Neural cell (in vitro differentiated cells): ENCODE results near the gene GMEB2. TPM values are rescaled to one million over a fixed set of nuclear protein-coding genes. Genes with fewer than 3 reads are reported as not detected.

Experiments
- H2AFZ ChIP-seq: fragments of 200-600, 300-800 bp; sonication (generic), shearing (Covaris generic); 2 replicates; pipeline ENCODE4 v1.6.0; 2014; ENCODE audit warnings: low read depth, mild to moderate bottlenecking, antibody characterized with exemption, low read length, moderate library complexity
- H3F3A ChIP-seq: fragments of 200-600 bp; shearing (Covaris generic); 2 replicates; pipeline ENCODE4 v1.6.1; 2016; ENCODE audit warnings: mild to moderate bottlenecking, moderate library complexity, mixed read lengths, antibody characterized with exemption, low read length; ENCODE audit not compliant: insufficient read depth, poor library complexity, severe bottlenecking
- H3K27ac ChIP-seq: fragments of 200-600, 300-800 bp; sonication (generic), shearing (Covaris generic); 2 replicates; pipeline ENCODE4 v1.5.1; 2014; ENCODE audit warnings: mild to moderate bottlenecking, low read length, moderate library complexity
- H3K27me3 ChIP-seq: fragments of 300-800, 200-600 bp; sonication (generic), shearing (Covaris generic); 2 replicates; pipeline ENCODE4 v1.6.0; 2014; ENCODE audit warnings: mild to moderate bottlenecking, low read depth, low read length, moderate library complexity; ENCODE audit not compliant: insufficient read depth
- H3K36me3 ChIP-seq: fragments of 300-800, 200-600 bp; sonication (generic), shearing (Covaris generic); 2 replicates; pipeline ENCODE4 v1.5.1; 2014; ENCODE audit warnings: mild to moderate bottlenecking, antibody characterized with exemption, low read length, moderate library complexity; ENCODE audit not compliant: insufficient read depth
- H3K4me2 ChIP-seq: fragments of 300-800, 200-600 bp; sonication (generic), shearing (Covaris generic); 2 replicates; pipeline ENCODE4 v1.6.0; 2014; ENCODE audit warnings: mild to moderate bottlenecking, low read length
- H3K4me3 ChIP-seq: fragments of 300-800, 200-600 bp; sonication (generic), shearing (Covaris generic); 2 replicates; pipeline ENCODE4 v1.5.1; 2014; ENCODE audit warnings: mild to moderate bottlenecking, low read length, moderate library complexity
- H3K79me2 ChIP-seq: fragments of 200-600 bp; shearing (Covaris generic); replicated peaks from 2 replicates; pipeline ENCODE4 v1.6.0; 2014; ENCODE audit warnings: mild to moderate bottlenecking, low read length, moderate library complexity; ENCODE audit not compliant: insufficient read depth
- H3K9ac ChIP-seq: fragments of 300-800, 200-600 bp; sonication (generic), shearing (Covaris generic); 2 replicates; pipeline ENCODE4 v1.6.1; 2016; ENCODE audit warnings: mild to moderate bottlenecking, low read length, mixed read lengths
- H3K9me2 ChIP-seq: fragments of 200-600 bp; shearing (Covaris generic); 2 replicates; pipeline ENCODE4 v1.6.1; 2016; ENCODE audit warnings: mild to moderate bottlenecking, low read length, mixed read lengths; ENCODE audit not compliant: insufficient read depth
- H3K9me3 ChIP-seq: fragments of 200-600, 300-800 bp; sonication (generic), shearing (Covaris generic); 2 replicates; pipeline ENCODE4 v1.6.1; 2016; ENCODE audit warnings: mild to moderate bottlenecking, mixed run types, low read length, moderate library complexity, mixed read lengths
- H4K20me1 ChIP-seq: fragments of 200-600 bp; shearing (Covaris generic); 2 replicates; pipeline ENCODE4 v1.6.1; 2016; ENCODE audit warnings: mild to moderate bottlenecking, mixed run types; ENCODE audit not compliant: insufficient read depth
- CTCF ChIP-seq: fragments of 450-650 bp; IDR thresholded peaks from 2 replicates; pipeline ENCODE4 v1.5.1; 2014; ENCODE audit warnings: antibody characterized with exemption, mild to moderate bottlenecking, moderate library complexity; ENCODE audit not compliant: poor library complexity, severe bottlenecking
- EP300 ChIP-seq: fragments of 450-650 bp; conservative IDR thresholded peaks from 2 replicates; pipeline ENCODE4 v1.6.1; 2014; ENCODE audit warnings: antibody characterized with exemption, mild to moderate bottlenecking, moderate library complexity; ENCODE audit not compliant: poor library complexity, severe bottlenecking
- EZH2 ChIP-seq: fragments of 200-600, 300-800 bp; shearing (Covaris generic), sonication (generic); IDR thresholded peaks from 2 replicates; pipeline ENCODE4 v1.6.1; 2014; ENCODE audit warnings: antibody characterized with exemption, low read length, borderline replicate concordance, mild to moderate bottlenecking; ENCODE audit not compliant: insufficient read depth, poor library complexity, severe bottlenecking
- MXI1 ChIP-seq: fragments of 450-650 bp; conservative IDR thresholded peaks from 2 replicates; pipeline ENCODE4 v1.6.1; 2014; ENCODE audit warnings: antibody characterized with exemption, mild to moderate bottlenecking; ENCODE audit not compliant: poor library complexity, severe bottlenecking
- POLR2AphosphoS5 ChIP-seq: IDR thresholded peaks from 2 replicates; pipeline ENCODE4 v1.6.1; 2012
- RAD21 ChIP-seq: fragments of 450-650 bp; conservative IDR thresholded peaks from 2 replicates; pipeline ENCODE4 v1.6.1; 2014; ENCODE audit warnings: antibody characterized with exemption, mild to moderate bottlenecking, moderate library complexity
- REST ChIP-seq: IDR thresholded peaks from 2 replicates; pipeline ENCODE4 v1.6.1; 2012; ENCODE audit warnings: borderline replicate concordance
- SMC3 ChIP-seq: fragments of 450-650 bp; conservative IDR thresholded peaks from 2 replicates; pipeline ENCODE4 v1.6.1; 2014; ENCODE audit warnings: antibody characterized with exemption, mild to moderate bottlenecking, moderate library complexity; ENCODE audit not compliant: poor library complexity
- TAF1 ChIP-seq: IDR thresholded peaks from 2 replicates; pipeline ENCODE4 v1.6.1; 2012; ENCODE audit warnings: low read depth
- polyA plus RNA-seq: library from polyadenylated mRNA; depleted of rRNA; stranded (reverse); fragments of >200 nt; gene quantifications from 2 replicates; pipeline ENCODE4 v1.2.3, GENCODE V29; 2014

The GMEB2 gene
- polyA plus RNA-seq, 1 donor from 2014 or later, result 13.7 TPM

GRCh38 chr20:63542696-63543095 is 84.2 kb downstream of the GMEB2 start:
- no peak overlapping the region for H2AFZ ChIP-seq
- no peak overlapping the region for H3K4me3 ChIP-seq
- H3K36me3 ChIP-seq, result no peaks in the 10 kb centered on the region
- H3K9me3 ChIP-seq, result no peaks in the 10 kb centered on the region
- H3K4me2 ChIP-seq, result no peak overlapping the region
- no peaks in the 10 kb centered on the region for H4K20me1 ChIP-seq
- no peaks in the 10 kb centered on the region for H3K27me3 ChIP-seq
- H3K79me2 ChIP-seq, result no peaks in the 10 kb centered on the region
- no peaks in the 10 kb centered on the region for H3K9me2 ChIP-seq
- no peak overlapping the region for H3K9ac ChIP-seq
- no peaks in the 10 kb centered on the region for H3F3A ChIP-seq
- H3K27ac ChIP-seq, result no peak overlapping the region
- TF ChIP-seq SMC3 (no peak), MXI1 (no peak), EZH2 (no peak), POLR2AphosphoS5 (no peak), EP300 (no peak), RAD21 (no peak), TAF1 (no peak), CTCF (no peak)

- Histone ChIP-seq H4K20me1 (no peaks in the 10 kb centered on the region), H3K4me2 (no peak overlapping the region), H3K9me2 (no peaks in the 10 kb centered on the region), H3F3A (no peaks in the 10 kb centered on the region), H2AFZ (no peak overlapping the region), H3K36me3 (no peaks in the 10 kb centered on the region), H3K79me2 (no peaks in the 10 kb centered on the region), H3K27ac (no peak overlapping the region), H3K9ac (no peak overlapping the region), H3K4me3 (no peak overlapping the region), H3K9me3 (no peaks in the 10 kb centered on the region), H3K27me3 (no peaks in the 10 kb centered on the region)
- TF ChIP-seq TAF1 (no peak), CTCF (no peak), EZH2 (no peak), REST (no peak), MXI1 (no peak), EP300 (no peak), SMC3 (no peak), RAD21 (no peak), POLR2AphosphoS5 (no peak)
Observed at GRCh38 chr20:63542031-63542559, 84.8 kb downstream of the GMEB2 start.
